H1 (cell line): ENCODE data around the gene CUL1. TPM values are rescaled to one million over a fixed set of nuclear protein-coding genes. Genes with fewer than 3 reads are reported as not detected.

Source experiments
- CTCF ChIA-PET: fragments of 300-600 bp; sonication (Branson Sonifier 250); formaldehyde crosslinking; loops from one replicate; lab custom pipeline; 2021; ENCODE audit not compliant: partially characterized antibody; lab: Charles Lee
- POLR2A ChIA-PET: fragments of 300-600 bp; sonication (Branson Sonifier 250); formaldehyde crosslinking; loops from one replicate; lab custom pipeline; 2021; ENCODE audit warnings: inconsistent platforms; ENCODE audit not compliant: partially characterized antibody; lab: Charles Lee
- DNase-seq, 2 experiments: peaks; one replicate each; pipeline versions ENCODE4 v3.0.0 to v3.0.0-alpha.2; 2010 to 2022; ENCODE audit warnings: low spot score in 2 of 2, low read depth in 1 of 2, mixed read lengths in 1 of 2
- FAIRE-seq: peaks from 2 replicates; lab custom pipeline; 2011; peaks lifted over from hg19 to GRCh38; lab: Jason Lieb, UNC
- H2AFZ ChIP-seq: 2 replicates; pipeline ENCODE4 v1.8.1; 2012; ENCODE audit warnings: low read length, inconsistent platforms
- H2AK5ac ChIP-seq: 2 replicates; pipeline ENCODE4 v1.6.1; 2013; ENCODE audit warnings: low read depth, low read length
- H2BK120ac ChIP-seq: replicated peaks from 2 replicates; pipeline ENCODE3; 2013; ENCODE audit warnings: low read depth, low read length, inconsistent platforms
- H2BK12ac ChIP-seq: 2 replicates; pipeline ENCODE4 v1.6.1; 2013; ENCODE audit warnings: low read depth, low read length
- H2BK15ac ChIP-seq: 2 replicates; pipeline ENCODE4 v1.6.1; 2013; ENCODE audit warnings: low read length
- H2BK20ac ChIP-seq: 2 replicates; pipeline ENCODE4 v1.6.1; 2013; ENCODE audit warnings: low read length
- H2BK5ac ChIP-seq: 2 replicates; pipeline ENCODE4 v1.6.1; 2013; ENCODE audit warnings: low read depth, low read length
- H3K14ac ChIP-seq: 2 replicates; pipeline ENCODE4 v1.6.1; 2013; ENCODE audit warnings: inconsistent platforms; ENCODE audit not compliant: insufficient read length
- H3K18ac ChIP-seq: 2 replicates; pipeline ENCODE4 v1.6.1; 2013; ENCODE audit warnings: low read length; ENCODE audit errors: extremely low read depth
- H3K23ac ChIP-seq: 2 replicates; pipeline ENCODE4 v1.6.1; 2013; ENCODE audit warnings: inconsistent platforms; ENCODE audit not compliant: insufficient read length
- H3K23me2 ChIP-seq: 2 replicates; pipeline ENCODE4 v1.6.1; 2013; ENCODE audit warnings: low read depth, low read length
- H3K27ac ChIP-seq: 2 replicates; pipeline ENCODE4 v1.6.1; 2011; ENCODE audit warnings: low read depth, low read length, inconsistent platforms
- H3K27me3 ChIP-seq, 4 experiments: replicated peaks in 1 of 4; 1 replicate in 1 of 4; 2 replicates in 3 of 4; pipeline versions ENCODE4 v1.6.1 to v1.8.1; 2011 to 2013; ENCODE audit warnings: low read length in 3 of 4, mild to moderate bottlenecking in 3 of 4, inconsistent platforms in 2 of 4, mixed read lengths in 2 of 4, moderate library complexity in 1 of 4; ENCODE audit not compliant: control insufficient read depth in 3 of 4, insufficient read depth in 3 of 4; ENCODE audit errors: extremely low read depth in 1 of 4
- H3K36me3 ChIP-seq, 4 experiments: 2 replicates each; pipeline versions ENCODE4 v1.6.1 to v1.8.1; 2011 to 2013; ENCODE audit warnings: mild to moderate bottlenecking in 4 of 4, low read length in 3 of 4, moderate library complexity in 2 of 4, control low read depth in 1 of 4, inconsistent platforms in 1 of 4; ENCODE audit not compliant: insufficient read depth in 4 of 4, control insufficient read depth in 2 of 4
- H3K4ac ChIP-seq: replicated peaks from 2 replicates; pipeline ENCODE3; 2013; ENCODE audit warnings: low read length, low read depth, mixed read lengths, inconsistent platforms; ENCODE audit not compliant: insufficient read length
- H3K4me1 ChIP-seq, 4 experiments: replicated peaks in 1 of 4; 1 replicate in 1 of 4; 2 replicates in 3 of 4; pipeline versions ENCODE4 v1.6.1 to v1.8.1; 2011 to 2013; ENCODE audit warnings: low read length in 3 of 4, inconsistent platforms in 2 of 4, mixed read lengths in 1 of 4; ENCODE audit not compliant: insufficient read depth in 4 of 4, control insufficient read depth in 3 of 4
- H3K4me2 ChIP-seq, 2 experiments: 2 replicates each; pipeline versions ENCODE4 v1.6.1 to v1.8.1; 2011 to 2013; ENCODE audit warnings: low read depth in 2 of 2, low read length in 2 of 2, control low read depth in 1 of 2, inconsistent platforms in 1 of 2, mild to moderate bottlenecking in 1 of 2; ENCODE audit not compliant: insufficient read depth in 1 of 2
- H3K4me3 ChIP-seq, 4 experiments: fragments of 200-600, 300-600 bp in 1 of 4; sonication (generic), shearing (Covaris generic), sonication (Bioruptor Twin) in 1 of 4; 2 replicates each; pipeline versions ENCODE4 v1.5.1 to v1.8.1; 2011 to 2016; ENCODE audit warnings: low read length in 4 of 4, low read depth in 3 of 4, control low read depth in 2 of 4, inconsistent platforms in 2 of 4, mild to moderate bottlenecking in 2 of 4, mixed read lengths in 1 of 4, moderate library complexity in 1 of 4; ENCODE audit not compliant: insufficient read depth in 2 of 4; ENCODE audit errors: extremely low read depth in 1 of 4
- H3K56ac ChIP-seq: replicated peaks from 2 replicates; pipeline ENCODE3; 2013; ENCODE audit warnings: low read depth, mild to moderate bottlenecking, mixed read lengths, low read length, inconsistent platforms; ENCODE audit not compliant: insufficient read length
- H3K79me1 ChIP-seq: 2 replicates; pipeline ENCODE4 v1.6.1; 2013; ENCODE audit warnings: low read depth, low read length, control low read depth
- H3K79me2 ChIP-seq, 2 experiments: 2 replicates each; pipeline versions ENCODE4 v1.6.1 to v1.8.1; 2012 to 2013; ENCODE audit warnings: low read length in 2 of 2, mild to moderate bottlenecking in 2 of 2, inconsistent platforms in 1 of 2; ENCODE audit not compliant: insufficient read depth in 2 of 2, control insufficient read depth in 1 of 2
- H3K9ac ChIP-seq, 4 experiments: replicated peaks in 1 of 4; 1 replicate in 1 of 4; 2 replicates in 3 of 4; pipeline versions ENCODE4 v1.6.1 to v1.8.1; 2011 to 2013; ENCODE audit warnings: low read depth in 3 of 4, low read length in 3 of 4, control low read depth in 2 of 4, mild to moderate bottlenecking in 2 of 4, moderate library complexity in 2 of 4, inconsistent platforms in 1 of 4; ENCODE audit errors: extremely low read depth in 1 of 4
- H3K9me3 ChIP-seq, 2 experiments: 2 replicates each; pipeline versions ENCODE4 v1.6.1 to v1.8.1; 2012 to 2013; ENCODE audit warnings: mild to moderate bottlenecking in 2 of 2, moderate library complexity in 2 of 2, control low read depth in 1 of 2, inconsistent platforms in 1 of 2, low read depth in 1 of 2, low read length in 1 of 2, mixed read lengths in 1 of 2; ENCODE audit not compliant: insufficient read depth in 2 of 2
- H4K20me1 ChIP-seq, 2 experiments: replicated peaks in 1 of 2; 2 replicates each; pipeline versions ENCODE3 to v1.8.1; 2011 to 2013; ENCODE audit warnings: inconsistent platforms in 2 of 2, low read length in 2 of 2, mild to moderate bottlenecking in 1 of 2; ENCODE audit not compliant: insufficient read depth in 2 of 2, control insufficient read depth in 1 of 2
- H4K5ac ChIP-seq: 2 replicates; pipeline ENCODE4 v1.6.1; 2013; ENCODE audit warnings: low read length, low read depth, mixed read lengths, inconsistent platforms; ENCODE audit not compliant: insufficient read length
- H4K8ac ChIP-seq: 2 replicates; pipeline ENCODE4 v1.8.0; 2013; ENCODE audit warnings: mild to moderate bottlenecking, moderate library complexity, low read length, inconsistent platforms; ENCODE audit not compliant: insufficient read depth; ENCODE audit errors: extremely low read depth
- H4K91ac ChIP-seq: replicated peaks from 2 replicates; pipeline ENCODE3; 2013; ENCODE audit warnings: low read length, mixed read lengths, inconsistent platforms; ENCODE audit not compliant: insufficient read length
- BCL11A ChIP-seq, 2 experiments: IDR thresholded peaks; one replicate each; pipeline ENCODE4 v1.6.1; 2011; ENCODE audit warnings: low read depth in 2 of 2, low read length in 2 of 2, mild to moderate bottlenecking in 2 of 2
- NANOG ChIP-seq: IDR thresholded peaks from 2 replicates; pipeline ENCODE4 v1.6.1; 2011; ENCODE audit warnings: low read length, low read depth, mild to moderate bottlenecking, inconsistent platforms; ENCODE audit not compliant: insufficient read depth, poor library complexity, severe bottlenecking
- WGBS, 2 experiments: shearing (Covaris generic) in 1 of 2; methylation state at CpG; one replicate each; pipeline versions ENCODE4 v1.1.6 to v1.1.7; 2013 to 2015; ENCODE audit warnings: low lambda C conversion rate in 2 of 2, mixed read lengths in 2 of 2, inconsistent platforms in 1 of 2, low coverage in 1 of 2, missing lambda C conversion rate in 1 of 2; ENCODE audit not compliant: insufficient replicate concordance in 2 of 2, insufficient coverage in 1 of 2, insufficient read length in 1 of 2; ENCODE audit errors: extremely low coverage in 1 of 2, missing lambda C conversion rate in 1 of 2; 5-methylcytosine and 5-hydroxymethylcytosine counted together
- polyA plus RNA-seq, 7 experiments: library from polyadenylated mRNA; depleted of rRNA in 3 of 7; stranded (reverse) in 5 of 7; unstranded in 2 of 7; fragments of >200 nt in 5 of 7; fragments of 200-250 nt in 2 of 7; gene quantifications; 1 replicate in 5 of 7; 2 replicates in 1 of 7; 4 replicates in 1 of 7; pipeline versions ENCODE4 v1.2.1 to v1.2.3, GENCODE V29; 2011 to 2013; ENCODE audit warnings: missing spikeins in 2 of 7, mixed read lengths in 2 of 7
- total RNA-seq: library from RNA; stranded (reverse); fragmentation: NEBNext Ultra II Directional; extraction: Animal tissue kit (Norgen Biotek cat#: 25700); gene quantifications from 2 replicates; pipeline ENCODE4 v1.2.1, GENCODE V29; 2021

CUL1 gene
- total and polyA plus RNA-seq, 2 of the 8 experiments (the other 6 are each of a cell fraction or from before 2014, with no cell fraction given), result 33.0 to 77.3 TPM

DNA sequence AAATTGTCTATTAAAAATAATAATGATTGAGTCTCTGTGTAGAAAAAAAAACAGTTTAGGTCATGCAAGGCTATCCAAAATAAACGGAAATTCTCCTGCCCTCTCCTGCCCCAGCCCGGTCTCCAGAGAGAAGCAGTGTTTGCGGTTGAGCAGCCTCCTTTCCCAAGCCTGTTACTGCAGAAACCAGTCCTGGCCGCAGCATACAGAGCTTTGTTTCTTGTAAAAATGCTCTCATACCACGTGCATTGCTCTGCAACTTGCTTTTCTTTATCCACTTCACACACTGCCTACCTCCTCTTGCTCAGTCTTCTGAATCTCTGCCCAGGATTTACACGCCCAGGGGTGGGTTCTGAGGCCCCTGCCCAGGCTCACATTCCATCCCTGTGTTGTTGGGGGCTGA is 34.4 kb upstream of the CUL1 start:
- Histone ChIP-seq H2BK15ac (no peak overlapping the region), H3K4me3 (no peak overlapping the region), H3K79me2 (no peaks in the 10 kb centered on the region), H3K56ac (no peak overlapping the region), H3K9ac (no peak overlapping the region), H2AK5ac (no peak overlapping the region), H4K20me1 (no peaks in the 10 kb centered on the region)
- no peak for DNase-seq
- 85% methylated on average over 6 of the region's 6 CpGs; no CpG with 5 or more reads in 1 of the 2 experiments for WGBS, 2 experiments
- no peak for TF ChIP-seq BCL11A (IDR thresholded peaks at IDR 0.05; ENCODE audit: low read depth in 2 of 2, low read length in 2 of 2)
- TF ChIP-seq NANOG, result no peak
- TF ChIP-seq, all 59 proteins: peak for 0
- H3K4me2 ChIP-seq, result no peak overlapping the region
- H3K27ac ChIP-seq, result no peak overlapping the region
- ChIA-PET CTCF (no interaction called here), POLR2A (no interaction called here)
- H3K23me2 ChIP-seq, result no peaks in the 10 kb centered on the region; the same call in 1 of the 2 replicates
- H2BK120ac ChIP-seq, result no peak overlapping the region
- H2BK5ac ChIP-seq, result no peak overlapping the region
- no peaks in the 10 kb centered on the region for H3K36me3 ChIP-seq
- no peak overlapping the region for H4K91ac ChIP-seq
- H2BK20ac ChIP-seq, result no peak overlapping the region
- no peak overlapping the region for H4K8ac ChIP-seq
- no peaks in the 10 kb centered on the region for H3K27me3 ChIP-seq
- no peak overlapping the region; the same call in 1 of the 2 replicates for H3K18ac ChIP-seq
- no peaks in the 10 kb centered on the region for H3K79me1 ChIP-seq
- H3K23ac ChIP-seq, result no peak overlapping the region
- no peak overlapping the region for H3K14ac ChIP-seq
- H3K4me1 ChIP-seq, result no peaks in the 10 kb centered on the region
- FAIRE-seq, result no peak
- H3K4ac ChIP-seq, result no peak overlapping the region
- H2AFZ ChIP-seq, result peak overlapping the region; percentile 86
- no peaks in the 10 kb centered on the region for H3K9me3 ChIP-seq
- no peak overlapping the region for H4K5ac ChIP-seq
- H2BK12ac ChIP-seq, result no peak overlapping the region
